ENCODE measurements around the gene USP5. TPM values are rescaled to one million over a fixed set of nuclear protein-coding genes. Genes with fewer than 3 reads are reported as not detected.

Gene USP5
- total RNA-seq, 1 donor from 2014 or later: 36.6 TPM

GRCh38 chr12:6833189-6833890 is 18.6 kb upstream of the USP5 start:
- H3K27ac ChIP-seq: no peak overlapping the region
- intact Hi-C loops (cut with DNase I): no loop called here
- H3K36me3 ChIP-seq: peaks cover 0 to 22% of the 10 kb centered on the region in 2 donors

DNA sequence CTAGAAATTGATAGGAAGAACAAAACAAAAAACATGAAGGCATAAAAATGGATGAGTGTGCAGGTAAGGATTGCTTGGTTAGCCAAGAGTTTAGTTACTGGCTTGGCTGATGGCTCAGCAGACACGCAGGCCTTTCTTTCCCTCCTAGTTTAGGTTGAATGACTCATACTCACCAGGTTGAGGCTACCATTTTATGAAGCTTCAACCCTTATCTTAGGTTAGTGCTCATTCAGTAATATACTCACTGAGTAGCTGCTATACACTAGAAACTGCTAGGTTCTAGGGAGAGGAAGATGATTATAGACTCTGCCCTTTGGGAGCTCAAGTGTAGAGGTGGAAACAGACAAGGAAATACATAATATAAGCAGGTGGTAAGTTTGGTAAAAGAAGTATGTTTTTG is 17.7 kb upstream of the USP5 start:
- DNase-seq (ENCODE audit: extremely low spot score in 2 of 2): no peak
- Histone ChIP-seq H3K27ac (no peak overlapping the region), H3K4me1 (peaks cover 10% of the 10 kb centered on the region), H3K36me3 (peaks cover 0 to 22% of the 10 kb centered on the region in 2 donors), H3K9me3 (no peaks in the 10 kb centered on the region), H3K27me3 (no peaks in the 10 kb centered on the region), H3K4me3 (no peak overlapping the region)
- intact Hi-C loops (cut with DNase I): no loop called here
- TF ChIP-seq CTCF (IDR thresholded peaks at IDR 0.05) (no peak), POLR2A (IDR thresholded peaks at IDR 0.05) (no peak), POLR2AphosphoS5 (IDR thresholded peaks at IDR 0.05; ENCODE audit: insufficient read depth in 1 of 2, low read depth in 1 of 2) (no peak)

More at GRCh38 chr12:6833189-6833890, 18.6 kb upstream of the USP5 start:
- H3K9me3 ChIP-seq: no peaks in the 10 kb centered on the region
- DNase-seq (ENCODE audit: extremely low spot score in 2 of 2): no peak
- peaks cover 14% of the 10 kb centered on the region for H3K4me1 ChIP-seq
- TF ChIP-seq POLR2A (IDR thresholded peaks at IDR 0.05): no peak
- no peak for TF ChIP-seq CTCF (IDR thresholded peaks at IDR 0.05)
- no peak for TF ChIP-seq POLR2AphosphoS5 (IDR thresholded peaks at IDR 0.05; ENCODE audit: insufficient read depth in 1 of 2, low read depth in 1 of 2)
- no peaks in the 10 kb centered on the region for H3K27me3 ChIP-seq
- no peak overlapping the region for H3K4me3 ChIP-seq

DNA sequence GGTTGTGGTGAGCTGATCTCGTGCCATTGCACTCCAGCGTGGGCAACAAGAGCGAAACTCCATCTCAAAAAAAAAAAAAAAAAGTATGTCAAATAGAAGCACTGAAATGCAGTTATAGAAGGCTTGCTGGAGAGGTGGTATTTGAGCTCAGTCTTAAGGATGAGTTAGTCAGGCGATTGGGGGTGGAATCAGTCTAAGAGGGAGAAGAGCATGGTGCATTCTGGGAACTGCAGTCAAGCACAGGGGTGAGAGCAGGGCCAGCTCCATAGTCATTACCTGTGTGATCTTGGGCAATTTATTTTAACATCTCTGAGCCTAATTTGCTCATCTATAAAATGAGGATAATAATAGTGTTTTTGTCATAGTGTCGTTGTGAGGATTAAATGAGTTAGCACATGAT is 17.1 kb upstream of the USP5 start:
- Histone ChIP-seq H3K9me3 (no peaks in the 10 kb centered on the region), H3K36me3 (peaks cover 0 to 22% of the 10 kb centered on the region in 2 donors), H3K27ac (no peak overlapping the region), H3K27me3 (no peaks in the 10 kb centered on the region), H3K4me3 (no peak overlapping the region), H3K4me1 (peaks cover 4% of the 10 kb centered on the region)
- DNase-seq (ENCODE audit: extremely low spot score in 2 of 2): no peak
- intact Hi-C loops (cut with DNase I): no loop called here
- TF ChIP-seq POLR2A (IDR thresholded peaks at IDR 0.05) (no peak), POLR2AphosphoS5 (IDR thresholded peaks at IDR 0.05; ENCODE audit: insufficient read depth in 1 of 2, low read depth in 1 of 2) (no peak), CTCF (IDR thresholded peaks at IDR 0.05) (no peak)

GRCh38 chr12:6836851-6837250 is 15.1 kb upstream of the USP5 start:
- DNase-seq (ENCODE audit: extremely low spot score in 2 of 2): no peak
- no peak overlapping the region for H3K4me3 ChIP-seq
- peaks cover 0 to 22% of the 10 kb centered on the region in 2 donors for H3K36me3 ChIP-seq
- no peaks in the 10 kb centered on the region for H3K4me1 ChIP-seq
- intact Hi-C loops (cut with DNase I): no loop called here
- no peak for TF ChIP-seq POLR2A (IDR thresholded peaks at IDR 0.05)
- no peak for TF ChIP-seq CTCF (IDR thresholded peaks at IDR 0.05)
- no peak for TF ChIP-seq POLR2AphosphoS5 (IDR thresholded peaks at IDR 0.05; ENCODE audit: insufficient read depth in 1 of 2, low read depth in 1 of 2)
- H3K9me3 ChIP-seq: no peaks in the 10 kb centered on the region
- H3K27me3 ChIP-seq: no peaks in the 10 kb centered on the region
- H3K27ac ChIP-seq: no peak overlapping the region

DNA sequence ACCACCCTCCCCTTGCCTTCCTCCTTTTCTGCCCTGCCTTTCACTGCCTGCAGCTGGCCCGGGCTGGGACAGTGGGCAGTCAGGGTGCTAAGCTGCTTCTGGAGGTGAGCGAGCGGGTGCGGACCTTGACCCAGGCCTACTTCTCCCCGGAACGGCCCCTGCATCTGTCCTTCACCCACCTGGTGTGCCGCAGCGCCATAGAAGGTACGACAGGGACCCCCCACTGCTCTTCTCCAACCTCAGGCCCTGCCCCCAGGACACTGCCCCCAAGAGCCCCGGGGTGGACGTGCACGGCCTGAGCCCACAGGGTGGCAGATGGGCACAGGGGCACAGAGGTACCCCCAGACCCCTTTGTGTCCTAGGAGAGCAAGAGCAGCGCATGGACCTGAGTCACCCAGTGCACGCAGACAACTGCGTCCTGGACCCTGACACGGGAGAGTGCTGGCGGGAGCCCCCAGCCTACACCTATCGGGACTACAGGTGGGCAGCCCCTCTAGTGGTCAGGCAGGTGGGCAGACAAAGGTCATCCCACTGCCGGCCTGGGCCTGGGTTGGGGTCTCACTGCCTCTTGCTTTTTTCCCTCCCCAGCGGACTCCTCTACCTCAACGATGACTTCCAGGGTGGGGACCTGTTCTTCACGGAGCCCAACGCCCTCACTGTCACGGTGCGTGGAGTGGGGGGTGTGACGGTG is 14.4 kb upstream of the USP5 start:
- Histone ChIP-seq H3K4me3 (no peak overlapping the region), H3K9me3 (no peaks in the 10 kb centered on the region), H3K36me3 (peaks cover 0 to 22% of the 10 kb centered on the region in 2 donors), H3K4me1 (no peaks in the 10 kb centered on the region), H3K27ac (no peak overlapping the region), H3K27me3 (no peaks in the 10 kb centered on the region)
- TF ChIP-seq POLR2AphosphoS5 (IDR thresholded peaks at IDR 0.05; ENCODE audit: insufficient read depth in 1 of 2, low read depth in 1 of 2) (no peak), CTCF (IDR thresholded peaks at IDR 0.05) (no peak), POLR2A (IDR thresholded peaks at IDR 0.05) (no peak)
- no peak for DNase-seq (ENCODE audit: extremely low spot score in 2 of 2)
- intact Hi-C loops (cut with DNase I): no loop called here

All from vagina (tissue), 2 donors.